Endothelial cell of umbilical vein (primary cell): ENCODE results near the gene TK2. TPM values are rescaled to one million over a fixed set of nuclear protein-coding genes. Genes with fewer than 3 reads are reported as not detected.

Source experiments
- BruUV-seq: library from RNA; stranded (reverse); fragments of 400-500 nt; replicated peaks from 2 replicates; lab custom pipeline; 2021; lab: Mats Ljungman, UMichigan
- CTCF ChIA-PET: fragments of 300-600, 350-600 bp; sonication (Branson Sonifier 250); formaldehyde crosslinking; loops from one replicate; lab custom pipeline; 2021; ENCODE audit warnings: antibody characterized with exemption, inconsistent platforms; lab: Charles Lee
- POLR2A ChIA-PET: fragments of 300-600, 350-600 bp; sonication (Branson Sonifier 250); formaldehyde crosslinking; loops from one replicate; lab custom pipeline; 2021; ENCODE audit warnings: antibody characterized with exemption, inconsistent platforms; lab: Charles Lee
- DNase-seq: peaks from one replicate; pipeline ENCODE4 v3.0.0-alpha.2; 2011; ENCODE audit warnings: low read depth, low spot score
- FAIRE-seq: peaks from 2 replicates; lab custom pipeline; 2011; peaks lifted over from hg19 to GRCh38; lab: Jason Lieb, UNC
- H2AFZ ChIP-seq: 2 replicates; pipeline ENCODE4 v1.6.0; 2012; ENCODE audit warnings: low read depth, low read length, control low read depth, inconsistent platforms
- H3K27ac ChIP-seq: 2 replicates; pipeline ENCODE4 v1.5.1; 2011; ENCODE audit warnings: low read depth, mild to moderate bottlenecking, control low read depth, low read length, moderate library complexity; ENCODE audit not compliant: insufficient read depth
- H3K27me3 ChIP-seq, 2 experiments: 2 replicates each; pipeline versions ENCODE4 v1.6.0 to v1.6.1; 2011; ENCODE audit warnings: low read length in 2 of 2, mixed read lengths in 1 of 2; ENCODE audit not compliant: control insufficient read depth in 2 of 2, insufficient read depth in 2 of 2
- H3K36me3 ChIP-seq, 2 experiments: 2 replicates in 1 of 2; 3 replicates in 1 of 2; pipeline ENCODE4 v1.5.1; 2011; ENCODE audit warnings: low read length in 2 of 2, mild to moderate bottlenecking in 1 of 2, moderate library complexity in 1 of 2; ENCODE audit not compliant: control insufficient read depth in 2 of 2, insufficient read depth in 2 of 2; ENCODE audit errors: extremely low read depth in 1 of 2
- H3K4me1 ChIP-seq: 3 replicates; pipeline ENCODE4 v1.5.1; 2011; ENCODE audit warnings: mild to moderate bottlenecking, low read length; ENCODE audit not compliant: control insufficient read depth, insufficient read depth; ENCODE audit errors: extremely low read depth
- H3K4me2 ChIP-seq: 2 replicates; pipeline ENCODE4 v1.6.1; 2011; ENCODE audit warnings: low read length, control low read depth, mixed read lengths; ENCODE audit not compliant: insufficient read depth
- H3K4me3 ChIP-seq, 3 experiments: fragments of 200-600 bp in 1 of 3; sonication (generic), shearing (Covaris generic) in 1 of 3; replicated peaks in 1 of 3; 2 replicates each; pipeline ENCODE4 v1.5.1; 2011 to 2016; ENCODE audit warnings: control low read depth in 3 of 3, low read length in 3 of 3, mild to moderate bottlenecking in 2 of 3, inconsistent platforms in 1 of 3, low read depth in 1 of 3, moderate library complexity in 1 of 3; ENCODE audit not compliant: insufficient read depth in 1 of 3
- H3K79me2 ChIP-seq: 2 replicates; pipeline ENCODE4 v1.6.0; 2012; ENCODE audit warnings: low read length, inconsistent platforms; ENCODE audit not compliant: control insufficient read depth, insufficient read depth
- H3K9ac ChIP-seq: replicated peaks from 2 replicates; pipeline ENCODE3; 2011; ENCODE audit warnings: low read length, control low read depth; ENCODE audit not compliant: insufficient read depth; ENCODE audit errors: extremely low read depth
- H3K9me1 ChIP-seq: replicated peaks from 3 replicates; pipeline ENCODE4 v1.6.0; 2011; ENCODE audit warnings: mild to moderate bottlenecking, low read length; ENCODE audit not compliant: control insufficient read depth, insufficient read depth; ENCODE audit errors: extremely low read depth
- H3K9me3 ChIP-seq: replicated peaks from 2 replicates; pipeline ENCODE4 v1.5.1; 2012; ENCODE audit warnings: low read length, inconsistent platforms; ENCODE audit not compliant: control insufficient read depth, insufficient read depth
- H4K20me1 ChIP-seq: replicated peaks from 2 replicates; pipeline ENCODE3; 2011; ENCODE audit warnings: mild to moderate bottlenecking, low read length; ENCODE audit not compliant: control insufficient read depth, insufficient read depth; ENCODE audit errors: extremely low read depth
- EZH2 ChIP-seq: IDR thresholded peaks from 2 replicates; pipeline ENCODE4 v1.6.1; 2012; ENCODE audit warnings: borderline replicate concordance, low read depth, mild to moderate bottlenecking, moderate library complexity, low read length, inconsistent platforms; ENCODE audit not compliant: severe bottlenecking
- FOS ChIP-seq: IDR thresholded peaks from 2 replicates; pipeline ENCODE4 v1.6.1; 2011; ENCODE audit warnings: mild to moderate bottlenecking, low read length, moderate library complexity, borderline replicate concordance; ENCODE audit not compliant: insufficient read depth
- GATA2 ChIP-seq: IDR thresholded peaks from 2 replicates; pipeline ENCODE4 v1.7.0; 2011; ENCODE audit warnings: low read depth, mild to moderate bottlenecking, moderate library complexity, mixed read lengths, low read length; ENCODE audit not compliant: insufficient read length, insufficient read depth
- JUN ChIP-seq: IDR thresholded peaks from 2 replicates; pipeline ENCODE4 v1.6.1; 2011; ENCODE audit warnings: borderline replicate concordance, low read depth; ENCODE audit not compliant: insufficient read length, insufficient read depth
- MYC ChIP-seq: IDR thresholded peaks from one replicate; pipeline ENCODE4 v1.6.1; 2011; ENCODE audit warnings: mild to moderate bottlenecking, low read depth, low read length
- POLR2A ChIP-seq: IDR thresholded peaks from 2 replicates; pipeline ENCODE4 v1.6.1; 2012; ENCODE audit warnings: low read depth, mild to moderate bottlenecking, control low read depth, low read length
- POLR2AphosphoS5 ChIP-seq: IDR thresholded peaks from 2 replicates; pipeline ENCODE4 v1.6.1; 2012; ENCODE audit warnings: low read depth, mild to moderate bottlenecking, control low read depth, low read length, moderate library complexity; ENCODE audit not compliant: insufficient read depth
- dilution Hi-C: fragments of 300-500 bp; cut with MboI; formaldehyde crosslinking; loops from one replicate; pipeline ENCODE4 v1.15.0; 2019; ENCODE audit warnings: low sequenced_read_pairs; ENCODE audit not compliant: extremely low pct_ligation_motif_present
- intact Hi-C: fragments of 100-400 bp; cut with micrococcal nuclease; formaldehyde crosslinking; loops from one replicate; pipeline ENCODE4 v1.10.0; 2022
- polyA plus RNA-seq, 4 experiments: library from polyadenylated mRNA; depleted of rRNA in 3 of 4; stranded (reverse) in 3 of 4; unstranded in 1 of 4; fragments of >200 nt; gene quantifications; 2 replicates each; pipeline versions ENCODE4 v1.2.1 to v1.2.3, GENCODE V29; 2011 to 2012; ENCODE audit warnings: missing spikeins in 1 of 4
- total RNA-seq: library from RNA; stranded (reverse); gene quantifications from 2 replicates; pipeline ENCODE4 v1.2.3, GENCODE V29; 2021
- TF ChIP-seq, protein P1 (sequence below): IDR thresholded peaks from 2 replicates; pipeline ENCODE4 v1.6.1; 2011; ENCODE audit not compliant: insufficient read depth, insufficient read length
- TF ChIP-seq, protein P2 (sequence below), 2 donors: IDR thresholded peaks; 1 replicate in 1 of 2; 2 replicates in 1 of 2; pipeline ENCODE4 v1.5.1; 2011; ENCODE audit warnings: low read length in 2 of 2, mild to moderate bottlenecking in 2 of 2, moderate library complexity in 2 of 2, control low read depth in 1 of 2, inconsistent platforms in 1 of 2, low read depth in 1 of 2; ENCODE audit not compliant: insufficient read depth in 1 of 2; ENCODE audit errors: extremely low read depth in 1 of 2

TK2 gene
- total and polyA plus RNA-seq, 2 donors (not counting 3 experiments of a cell fraction or from before 2014, with no cell fraction given), result 12.1 to 25.2 TPM

DNA sequence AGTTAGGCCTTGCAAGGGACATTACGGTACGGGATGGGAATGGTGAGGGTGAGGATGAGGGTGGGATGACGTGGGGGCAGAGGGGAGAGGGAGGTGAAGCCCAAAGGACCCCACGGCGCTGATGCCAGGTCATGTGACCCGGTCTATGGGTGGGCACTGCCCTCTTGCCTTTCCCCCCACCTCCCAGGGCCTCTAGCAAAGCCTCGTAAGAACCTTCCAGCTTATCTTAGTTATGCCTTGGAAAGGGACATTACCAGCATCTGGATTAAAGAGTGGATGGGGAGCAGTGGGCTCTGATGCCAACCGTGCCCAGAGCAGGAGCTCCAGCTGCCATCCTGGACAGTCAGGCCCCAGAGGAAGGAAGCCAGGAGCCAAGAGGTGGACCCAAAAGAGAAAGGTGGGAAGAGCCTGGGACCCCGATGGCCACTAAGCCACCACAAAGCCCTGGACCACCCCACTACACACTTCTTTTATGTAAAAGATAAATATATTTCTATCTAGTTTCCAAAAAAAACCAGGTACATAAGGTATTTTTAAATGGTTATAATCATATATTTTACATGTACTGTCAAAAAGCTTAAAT lies 40.9 kb downstream of the TK2 start:
- CTCF ChIA-PET, result interaction anchor here (0.8 to 4.1 kb wide), 19 partner anchors 13 to 167 kb away, joined by 3 to 32 read pairs (median 3); partner anchors contain the start of gene CKLF

More for the DNA sequence above, 40.9 kb downstream of the TK2 start:
- peaks cover 42% of the 10 kb centered on the region for H3K4me1 ChIP-seq
- dilution Hi-C loops (no loop called here), intact Hi-C loops (no loop called here)
- no peaks in the 10 kb centered on the region for H3K27me3 ChIP-seq
- H3K9ac ChIP-seq, result no peak overlapping the region
- no peak overlapping the region for H2AFZ ChIP-seq
- H3K36me3 ChIP-seq, result no peaks in the 10 kb centered on the region
- no peak overlapping the region for H3K27ac ChIP-seq
- H4K20me1 ChIP-seq, result no peaks in the 10 kb centered on the region
- no peaks in the 10 kb centered on the region for H3K9me3 ChIP-seq
- no peak for FAIRE-seq
- no peaks in the 10 kb centered on the region for H3K79me2 ChIP-seq
- POLR2A ChIA-PET, result no interaction called here
- no peak overlapping the region for H3K4me3 ChIP-seq
- no peaks in the 10 kb centered on the region for H3K9me1 ChIP-seq
- no peak overlapping the region for H3K4me2 ChIP-seq
- BruUV-seq, result no TSS peak
- TF ChIP-seq FOS (no peak), JUN (no peak), MYC (no peak), EZH2 (no peak), POLR2AphosphoS5 (no peak), POLR2A (no peak), GATA2 (no peak)
- TF ChIP-seq, protein P1, sequence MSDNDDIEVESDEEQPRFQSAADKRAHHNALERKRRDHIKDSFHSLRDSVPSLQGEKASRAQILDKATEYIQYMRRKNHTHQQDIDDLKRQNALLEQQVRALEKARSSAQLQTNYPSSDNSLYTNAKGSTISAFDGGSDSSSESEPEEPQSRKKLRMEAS, result no peak
- TF ChIP-seq, protein P2, sequence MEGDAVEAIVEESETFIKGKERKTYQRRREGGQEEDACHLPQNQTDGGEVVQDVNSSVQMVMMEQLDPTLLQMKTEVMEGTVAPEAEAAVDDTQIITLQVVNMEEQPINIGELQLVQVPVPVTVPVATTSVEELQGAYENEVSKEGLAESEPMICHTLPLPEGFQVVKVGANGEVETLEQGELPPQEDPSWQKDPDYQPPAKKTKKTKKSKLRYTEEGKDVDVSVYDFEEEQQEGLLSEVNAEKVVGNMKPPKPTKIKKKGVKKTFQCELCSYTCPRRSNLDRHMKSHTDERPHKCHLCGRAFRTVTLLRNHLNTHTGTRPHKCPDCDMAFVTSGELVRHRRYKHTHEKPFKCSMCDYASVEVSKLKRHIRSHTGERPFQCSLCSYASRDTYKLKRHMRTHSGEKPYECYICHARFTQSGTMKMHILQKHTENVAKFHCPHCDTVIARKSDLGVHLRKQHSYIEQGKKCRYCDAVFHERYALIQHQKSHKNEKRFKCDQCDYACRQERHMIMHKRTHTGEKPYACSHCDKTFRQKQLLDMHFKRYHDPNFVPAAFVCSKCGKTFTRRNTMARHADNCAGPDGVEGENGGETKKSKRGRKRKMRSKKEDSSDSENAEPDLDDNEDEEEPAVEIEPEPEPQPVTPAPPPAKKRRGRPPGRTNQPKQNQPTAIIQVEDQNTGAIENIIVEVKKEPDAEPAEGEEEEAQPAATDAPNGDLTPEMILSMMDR (IDR thresholded peaks at IDR 0.05; ENCODE audit: extremely low read depth in 1 of 2, insufficient read depth in 1 of 2, low read depth in 1 of 2, low read length in 2 of 2), result no peak
- no peak for DNase-seq
